ENCODE results near the gene PDE1C.
"Not testable (repeated sequence)": the region's sequence is repeated elsewhere in the genome, so short reads cannot be mapped to it uniquely, and the experiment has no call there.

The PDE1C gene

DNA sequence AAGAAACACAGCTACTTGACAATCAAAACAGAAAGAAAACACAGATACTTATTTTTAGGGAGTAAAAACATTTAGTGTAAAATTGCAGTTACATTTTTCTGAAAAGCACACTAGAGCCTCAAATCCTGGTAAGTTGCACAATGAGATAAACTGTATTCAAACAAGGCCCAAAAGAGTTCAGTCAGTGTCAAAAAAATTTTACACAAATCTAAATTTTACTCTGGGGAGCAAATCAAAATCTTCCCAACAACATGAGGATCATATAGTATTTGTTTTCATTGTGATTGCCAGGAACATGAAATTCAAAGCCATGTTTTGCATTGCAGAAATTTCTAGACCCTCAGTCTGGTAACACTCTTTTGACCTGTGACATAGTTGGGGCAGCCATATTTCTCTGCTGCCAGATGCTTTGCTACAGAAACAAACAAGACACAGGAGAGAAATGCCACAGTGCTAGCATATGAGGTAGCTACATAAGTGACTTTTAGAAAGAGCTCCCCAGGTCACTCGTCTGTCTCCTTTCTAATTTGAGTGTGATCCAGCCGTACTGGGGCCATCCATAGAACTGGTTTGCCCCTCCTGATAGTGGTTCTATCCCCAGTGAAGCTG is 49.6 kb downstream of the PDE1C start:
- Histone ChIP-seq H4K91ac (ENCODE audit: low read depth, low read length) (no peak overlapping the region), H3K4me2 (ENCODE audit: low read length) (no peak overlapping the region), H3K4ac (ENCODE audit: low read depth, low read length) (no peak overlapping the region), H2BK12ac (ENCODE audit: low read length) (no peak overlapping the region), H4K12ac (ENCODE audit: low read depth, low read length) (no peak overlapping the region), H2BK5ac (ENCODE audit: low read depth, low read length, poor library complexity) (no peak overlapping the region), H3K4me3 (ENCODE audit: low read depth, low read length) (no peak overlapping the region), H3K36me3 (ENCODE audit: control insufficient read depth in 1 of 2, insufficient read depth in 2 of 2, low read length in 2 of 2) (no peaks in the 10 kb centered on the region), H3K4me1 (ENCODE audit: control insufficient read depth in 1 of 2, insufficient read depth in 2 of 2, low read length in 2 of 2) (no peaks in the 10 kb centered on the region), H3K18ac (ENCODE audit: low read length) (no peak overlapping the region), H2AFZ (ENCODE audit: insufficient read depth, low read length, poor library complexity) (no peak overlapping the region), H3K9ac (ENCODE audit: low read length) (no peak overlapping the region), H2BK120ac (ENCODE audit: insufficient read depth, low read length, poor library complexity) (no peak overlapping the region), H3K23ac (ENCODE audit: low read length) (no peak overlapping the region), H3K9me3 (ENCODE audit: insufficient read depth, low read depth, low read length) (no peaks in the 10 kb centered on the region), H4K8ac (ENCODE audit: low read depth, low read length) (no peak overlapping the region), H2AK5ac (ENCODE audit: low read length) (no peak overlapping the region), H3K27me3 (ENCODE audit: insufficient read depth, low read length) (no peaks in the 10 kb centered on the region), H3K14ac (ENCODE audit: low read length) (no peak overlapping the region), H3K79me1 (ENCODE audit: low read length) (no peaks in the 10 kb centered on the region), H3K27ac (ENCODE audit: low read depth, low read length) (no peak overlapping the region), H3K79me2 (ENCODE audit: control insufficient read depth, insufficient read depth, low read length, poor library complexity) (no peaks in the 10 kb centered on the region)
- no peak for DNase-seq
- no CpG with 5 or more reads among the region's 2 CpGs for WGBS (ENCODE audit: extremely low coverage, insufficient coverage, insufficient read length)

DNA sequence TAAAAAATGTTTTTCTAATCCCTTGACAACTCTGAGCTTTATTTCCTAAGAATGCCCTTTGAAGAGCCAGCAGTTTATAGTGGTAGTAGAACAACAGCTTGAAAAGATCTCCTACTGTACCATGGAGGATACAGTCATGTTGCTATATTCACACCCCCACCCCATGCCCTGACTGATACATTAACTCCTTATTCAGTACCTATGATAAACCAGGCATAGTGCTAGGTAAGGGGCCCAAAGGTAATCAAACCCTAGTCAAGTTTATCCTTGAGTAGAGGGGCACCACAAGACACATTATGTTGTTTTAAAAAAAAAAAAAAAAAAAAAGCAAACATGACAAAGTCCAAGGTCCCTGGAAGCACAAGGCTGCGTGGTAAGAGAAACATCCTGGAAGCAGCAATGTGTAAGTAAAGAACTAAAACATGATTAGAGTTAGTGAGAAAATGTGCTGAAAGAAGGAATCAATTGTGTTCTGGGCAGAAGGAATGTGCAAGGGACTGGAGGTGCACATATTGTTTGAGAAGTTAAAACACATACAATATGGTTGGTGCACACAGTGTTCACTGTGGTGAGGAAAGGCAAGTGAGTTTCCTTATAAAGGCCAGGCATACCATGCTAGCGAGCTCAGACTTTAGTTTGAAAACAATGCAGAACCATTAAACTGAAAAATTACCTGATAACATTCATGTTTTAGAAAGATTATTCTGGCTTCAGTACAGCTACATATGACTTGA is 51.2 kb downstream of the PDE1C start:
- no CpG with 5 or more reads among the region's 2 CpGs for WGBS (ENCODE audit: extremely low coverage, insufficient coverage, insufficient read length)
- Histone ChIP-seq H4K8ac (ENCODE audit: low read depth, low read length) (no peak overlapping the region), H3K79me1 (ENCODE audit: low read length) (no peaks in the 10 kb centered on the region), H4K12ac (ENCODE audit: low read depth, low read length) (no peak overlapping the region), H3K27me3 (ENCODE audit: insufficient read depth, low read length) (no peaks in the 10 kb centered on the region), H3K4ac (ENCODE audit: low read depth, low read length) (no peak overlapping the region), H2AK5ac (ENCODE audit: low read length) (no peak overlapping the region), H2BK12ac (ENCODE audit: low read length) (no peak overlapping the region), H3K14ac (ENCODE audit: low read length) (no peak overlapping the region), H3K9ac (ENCODE audit: low read length) (no peak overlapping the region), H3K27ac (ENCODE audit: low read depth, low read length) (no peak overlapping the region), H3K4me1 (ENCODE audit: control insufficient read depth in 1 of 2, insufficient read depth in 2 of 2, low read length in 2 of 2) (no peaks in the 10 kb centered on the region), H3K18ac (ENCODE audit: low read length) (no peak overlapping the region), H2AFZ (ENCODE audit: insufficient read depth, low read length, poor library complexity) (no peak overlapping the region), H3K4me3 (ENCODE audit: low read depth, low read length) (no peak overlapping the region), H3K9me3 (ENCODE audit: insufficient read depth, low read depth, low read length) (no peaks in the 10 kb centered on the region), H3K23ac (ENCODE audit: low read length) (no peak overlapping the region), H3K79me2 (ENCODE audit: control insufficient read depth, insufficient read depth, low read length, poor library complexity) (no peaks in the 10 kb centered on the region), H2BK120ac (ENCODE audit: insufficient read depth, low read length, poor library complexity) (no peak overlapping the region), H4K91ac (ENCODE audit: low read depth, low read length) (no peak overlapping the region), H2BK5ac (ENCODE audit: low read depth, low read length, poor library complexity) (no peak overlapping the region), H3K36me3 (ENCODE audit: control insufficient read depth in 1 of 2, insufficient read depth in 2 of 2, low read length in 2 of 2) (no peaks in the 10 kb centered on the region), H3K4me2 (ENCODE audit: low read length) (no peak overlapping the region)
- DNase-seq = no peak

DNA sequence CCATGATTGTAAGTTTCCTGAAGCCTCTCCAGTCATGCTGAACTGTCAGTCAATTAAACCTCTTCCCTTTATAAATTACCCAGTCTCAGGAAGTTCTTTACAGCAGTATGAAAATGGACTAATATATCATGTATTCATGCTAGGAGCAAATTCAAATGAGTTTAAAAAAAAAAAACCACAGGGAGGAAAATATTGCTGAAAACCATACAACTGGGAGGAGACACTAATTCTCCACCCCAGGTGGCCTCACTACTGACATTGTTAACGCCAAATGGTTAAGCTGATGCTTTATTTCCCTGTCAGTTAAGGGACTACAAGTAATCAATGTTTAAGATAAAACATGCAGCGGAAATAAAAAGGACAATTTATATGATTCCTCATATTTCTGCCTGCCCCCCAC is 55.1 kb downstream of the PDE1C start:
- H3K4me1 ChIP-seq (ENCODE audit: control insufficient read depth in 1 of 2, insufficient read depth in 2 of 2, low read length in 2 of 2) = no peaks in the 10 kb centered on the region
- H3K27ac ChIP-seq (ENCODE audit: low read depth, low read length) = no peak overlapping the region
- H2AFZ ChIP-seq (ENCODE audit: insufficient read depth, low read length, poor library complexity) = no peak overlapping the region
- no peak overlapping the region for H2AK5ac ChIP-seq (ENCODE audit: low read length)
- no peak overlapping the region for H2BK12ac ChIP-seq (ENCODE audit: low read length)
- H3K79me1 ChIP-seq (ENCODE audit: low read length) = no peaks in the 10 kb centered on the region
- H3K4me2 ChIP-seq (ENCODE audit: low read length) = no peak overlapping the region
- H2BK120ac ChIP-seq (ENCODE audit: insufficient read depth, low read length, poor library complexity) = no peak overlapping the region
- no peak for DNase-seq
- no peak overlapping the region for H3K14ac ChIP-seq (ENCODE audit: low read length)
- H4K8ac ChIP-seq (ENCODE audit: low read depth, low read length) = no peak overlapping the region
- H3K36me3 ChIP-seq (ENCODE audit: control insufficient read depth in 1 of 2, insufficient read depth in 2 of 2, low read length in 2 of 2) = no peaks in the 10 kb centered on the region
- no peaks in the 10 kb centered on the region for H3K27me3 ChIP-seq (ENCODE audit: insufficient read depth, low read length)
- no peak overlapping the region for H3K18ac ChIP-seq (ENCODE audit: low read length)
- WGBS (ENCODE audit: extremely low coverage, insufficient coverage, insufficient read length) = no CpG with 5 or more reads among the region's 2 CpGs
- no peak overlapping the region for H3K9ac ChIP-seq (ENCODE audit: low read length)
- H3K23ac ChIP-seq (ENCODE audit: low read length) = no peak overlapping the region
- no peak overlapping the region for H4K12ac ChIP-seq (ENCODE audit: low read depth, low read length)
- no peak overlapping the region for H3K4me3 ChIP-seq (ENCODE audit: low read depth, low read length)
- no peaks in the 10 kb centered on the region for H3K9me3 ChIP-seq (ENCODE audit: insufficient read depth, low read depth, low read length)
- no peak overlapping the region for H3K4ac ChIP-seq (ENCODE audit: low read depth, low read length)
- no peaks in the 10 kb centered on the region for H3K79me2 ChIP-seq (ENCODE audit: control insufficient read depth, insufficient read depth, low read length, poor library complexity)
- H2BK5ac ChIP-seq (ENCODE audit: low read depth, low read length, poor library complexity) = no peak overlapping the region
- H4K91ac ChIP-seq (ENCODE audit: low read depth, low read length) = no peak overlapping the region

DNA sequence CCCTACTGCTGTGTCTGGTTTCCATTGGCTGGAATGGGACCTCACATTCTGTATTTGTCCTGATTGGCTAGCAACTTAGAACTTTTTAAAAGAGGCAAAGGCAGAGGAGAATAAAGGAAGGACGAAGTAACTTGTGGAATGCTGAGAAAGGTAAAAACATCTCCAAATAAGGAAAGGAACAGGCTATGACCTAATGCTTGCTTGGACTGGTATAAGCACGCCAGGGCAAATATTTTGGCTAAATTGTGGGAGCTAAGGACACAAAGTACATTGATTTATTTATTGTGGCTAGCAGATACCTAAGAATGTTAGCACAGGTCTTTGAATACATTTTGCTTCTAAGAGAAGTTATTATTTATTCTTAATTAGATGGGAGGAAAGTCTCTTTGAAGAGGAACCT is 56.7 kb downstream of the PDE1C start:
- H2BK12ac ChIP-seq (ENCODE audit: low read length); H3K27ac ChIP-seq (ENCODE audit: low read depth, low read length); H2AK5ac ChIP-seq (ENCODE audit: low read length); H3K23ac ChIP-seq (ENCODE audit: low read length); H2AFZ ChIP-seq (ENCODE audit: insufficient read depth, low read length, poor library complexity); H3K4me2 ChIP-seq (ENCODE audit: low read length); H4K8ac ChIP-seq (ENCODE audit: low read depth, low read length); H3K9me3 ChIP-seq (ENCODE audit: insufficient read depth, low read depth, low read length); H2BK5ac ChIP-seq (ENCODE audit: low read depth, low read length, poor library complexity); H3K36me3 ChIP-seq (ENCODE audit: control insufficient read depth in 1 of 2, insufficient read depth in 2 of 2, low read length in 2 of 2); H2BK120ac ChIP-seq (ENCODE audit: insufficient read depth, low read length, poor library complexity); H3K79me1 ChIP-seq (ENCODE audit: low read length); H3K14ac ChIP-seq (ENCODE audit: low read length); H3K4ac ChIP-seq (ENCODE audit: low read depth, low read length); DNase-seq; H3K18ac ChIP-seq (ENCODE audit: low read length); H3K9ac ChIP-seq (ENCODE audit: low read length); H3K79me2 ChIP-seq (ENCODE audit: control insufficient read depth, insufficient read depth, low read length, poor library complexity); H3K4me3 ChIP-seq (ENCODE audit: low read depth, low read length); H3K27me3 ChIP-seq (ENCODE audit: insufficient read depth, low read length); H4K12ac ChIP-seq (ENCODE audit: low read depth, low read length); H4K91ac ChIP-seq (ENCODE audit: low read depth, low read length); H3K4me1 ChIP-seq (ENCODE audit: control insufficient read depth in 1 of 2, insufficient read depth in 2 of 2, low read length in 2 of 2): not testable (repeated sequence)
- WGBS (ENCODE audit: extremely low coverage, insufficient coverage, insufficient read length) = no CpG with 5 or more reads among the region's 2 CpGs
